B cell (primary cell): Measurements from ENCODE around the gene SYMPK. TPM values are rescaled to one million over a fixed set of nuclear protein-coding genes. Genes with fewer than 3 reads are reported as not detected.

ENCODE experiments used
- ATAC-seq: fragments of 200-7000 bp; cut with Tn5 transposase; one replicate; pipeline ENCODE4 v1.10.0; 2021; ENCODE audit warnings: low read depth, mild to moderate bottlenecking, moderate number of reproducible peaks, moderate library complexity
- CTCF ChIA-PET: fragments of 350-600 bp; sonication (Branson Sonifier 250); formaldehyde crosslinking; loops from one replicate; lab custom pipeline; 2021; ENCODE audit warnings: antibody characterized with exemption, inconsistent platforms; lab: Charles Lee
- POLR2A ChIA-PET: fragments of 350-600 bp; sonication (Branson Sonifier 250); formaldehyde crosslinking; loops from one replicate; lab custom pipeline; 2021; ENCODE audit warnings: antibody characterized with exemption; lab: Charles Lee
- DNase-seq: peaks from one replicate; pipeline ENCODE4 v3.0.0; 2013
- H2AFZ ChIP-seq: 2 replicates; pipeline ENCODE4 v1.6.1; 2012; ENCODE audit warnings: mild to moderate bottlenecking, low read depth, low read length; ENCODE audit not compliant: insufficient read depth, poor library complexity, severe bottlenecking
- H3K27ac ChIP-seq, 2 donors: 1 replicate in 1 of 2; 2 replicates in 1 of 2; pipeline ENCODE4 v1.5.1; 2012 to 2013; ENCODE audit warnings: low read length in 2 of 2, mild to moderate bottlenecking in 2 of 2, moderate library complexity in 1 of 2
- H3K27me3 ChIP-seq, 4 experiments: fragments of 200-600 bp in 1 of 4; sonication (generic) in 1 of 4; replicated peaks in 1 of 4; 1 replicate in 2 of 4; 2 replicates in 2 of 4; pipeline versions ENCODE4 v1.6.1 to v1.7.0; 2013 to 2016; ENCODE audit warnings: low read length in 3 of 4, mild to moderate bottlenecking in 2 of 4, mixed read lengths in 1 of 4, moderate library complexity in 1 of 4; ENCODE audit not compliant: insufficient read depth in 4 of 4, control insufficient read depth in 3 of 4; ENCODE audit errors: control extremely low read depth in 1 of 4
- H3K36me3 ChIP-seq, 2 experiments: replicated peaks in 1 of 2; 1 replicate in 1 of 2; 2 replicates in 1 of 2; pipeline versions ENCODE4 v1.6.1 to v1.7.1; 2013; ENCODE audit warnings: low read length in 1 of 2; ENCODE audit not compliant: insufficient read depth in 2 of 2, control insufficient read depth in 1 of 2; ENCODE audit errors: control extremely low read depth in 1 of 2, extremely low read depth in 1 of 2
- H3K4me1 ChIP-seq, 2 donors: fragments of 200-600 bp in 1 of 2; sonication (generic) in 1 of 2; 1 replicate in 1 of 2; 2 replicates in 1 of 2; pipeline versions ENCODE4 v1.5.1 to v1.6.1; 2013 to 2017; ENCODE audit warnings: low read length in 2 of 2; ENCODE audit not compliant: control insufficient read depth in 2 of 2, insufficient read depth in 2 of 2
- H3K4me2 ChIP-seq: replicated peaks from 2 replicates; pipeline ENCODE3; 2012; ENCODE audit warnings: mild to moderate bottlenecking, low read depth, low read length; ENCODE audit not compliant: poor library complexity, severe bottlenecking
- H3K4me3 ChIP-seq, 5 experiments: fragments of 200-600 bp in 1 of 5; sonication (generic) in 1 of 5; 1 replicate in 3 of 5; 2 replicates in 2 of 5; pipeline versions ENCODE4 v1.5.1 to v1.7.0; 2011 to 2016; ENCODE audit warnings: low read length in 4 of 5, mild to moderate bottlenecking in 4 of 5, low read depth in 2 of 5, control low read depth in 1 of 5, moderate library complexity in 1 of 5; ENCODE audit not compliant: insufficient read depth in 1 of 5; ENCODE audit errors: control extremely low read depth in 1 of 5, extremely low read depth in 1 of 5
- H3K79me2 ChIP-seq: fragments of 200-600 bp; sonication (generic); one replicate; pipeline ENCODE4 v1.6.0; 2016; ENCODE audit warnings: low read length; ENCODE audit not compliant: control insufficient read depth, insufficient read depth
- H3K9ac ChIP-seq: fragments of 200-600 bp; sonication (generic); 2 replicates; pipeline ENCODE4 v1.6.1; 2017; ENCODE audit warnings: mild to moderate bottlenecking, low read length, moderate library complexity
- H3K9me3 ChIP-seq, 3 donors: one replicate each; pipeline versions ENCODE4 v1.6.1 to v1.7.1; 2013; ENCODE audit warnings: low read length in 2 of 3; ENCODE audit not compliant: control insufficient read depth in 2 of 3, insufficient read depth in 1 of 3; ENCODE audit errors: control extremely low read depth in 1 of 3
- H4K20me1 ChIP-seq: 2 replicates; pipeline ENCODE4 v1.6.0; 2012; ENCODE audit warnings: mild to moderate bottlenecking, low read length; ENCODE audit not compliant: insufficient read depth, control insufficient read depth, poor library complexity, severe bottlenecking
- H3K27ac Mint-ChIP-seq: one replicate; pipeline ENCODE4 v1.8.0; 2021; ENCODE audit warnings: mixed read lengths
- H3K27me3 Mint-ChIP-seq: one replicate; pipeline ENCODE4 v1.8.0; 2021; ENCODE audit warnings: mixed read lengths
- H3K4me1 Mint-ChIP-seq: one replicate; pipeline ENCODE4 v1.8.0; 2021; ENCODE audit warnings: mixed read lengths
- H3K4me3 Mint-ChIP-seq: one replicate; pipeline ENCODE4 v1.8.0; 2021; ENCODE audit warnings: mixed read lengths
- H3K9me3 Mint-ChIP-seq: one replicate; pipeline ENCODE4 v1.8.0; 2022; ENCODE audit warnings: mixed read lengths; ENCODE audit not compliant: insufficient read depth
- CTCF ChIP-seq: fragments of 200-600 bp; IDR thresholded peaks from one replicate; pipeline ENCODE4 v1.8.0; 2022; ENCODE audit warnings: antibody characterized with exemption, mild to moderate bottlenecking
- EZH2 ChIP-seq: IDR thresholded peaks from 2 replicates; pipeline ENCODE4 v1.6.1; 2012; ENCODE audit warnings: borderline replicate concordance, low read depth, mild to moderate bottlenecking, moderate library complexity, low read length; ENCODE audit not compliant: insufficient read depth, poor library complexity, severe bottlenecking
- WGBS: methylation state at CpG from one replicate; pipeline ENCODE4 v1.1.5; 2013; ENCODE audit warnings: missing lambda C conversion rate; ENCODE audit not compliant: insufficient coverage; 5-methylcytosine and 5-hydroxymethylcytosine counted together
- intact Hi-C: fragments of 100-400 bp; cut with micrococcal nuclease; formaldehyde crosslinking; loops from one replicate; pipeline ENCODE4 v1.10.0; 2022
- polyA plus RNA-seq: library from polyadenylated mRNA; depleted of rRNA; stranded (reverse); fragments of >200 nt; gene quantifications from 2 replicates; pipeline ENCODE4 v1.2.3, GENCODE V29; 2012
- total RNA-seq, 2 donors: library from RNA; stranded (reverse); fragments of 120-200 nt in 1 of 2; gene quantifications; 1 replicate in 1 of 2; 2 replicates in 1 of 2; pipeline versions ENCODE4 v1.2.3 to v1.2.4, GENCODE V29; 2013 to 2022

SYMPK gene
- total and polyA plus RNA-seq, 2 donors (not counting 1 experiment from before 2014, with no cell fraction given): 119 to 138 TPM

- WGBS: 97% methylated on average over 8 of the region's 9 CpGs
- Histone ChIP-seq H3K36me3 (peaks cover 3 to 6% of the 10 kb centered on the region in 2 experiments), H2AFZ (no peak overlapping the region), H3K4me3 (no peak overlapping the region), H3K79me2 (peaks cover 5% of the 10 kb centered on the region), H3K27ac (no peak overlapping the region), H3K4me1 (peaks cover 8 to 16% of the 10 kb centered on the region in 2 donors), H3K9ac (no peak overlapping the region), H3K27me3 (no peaks in the 10 kb centered on the region), H4K20me1 (no peaks in the 10 kb centered on the region), H3K4me2 (no peak overlapping the region), H3K9me3 (no peaks in the 10 kb centered on the region)
- CTCF ChIA-PET: no interaction called here
- H3K4me1 Mint-ChIP-seq: peaks cover 22% of the 10 kb centered on the region
- no peak overlapping the region for H3K4me3 Mint-ChIP-seq
- TF ChIP-seq EZH2 (no peak), CTCF (no peak)
- POLR2A ChIA-PET: no interaction called here
- no peak overlapping the region for H3K27ac Mint-ChIP-seq
- H3K9me3 Mint-ChIP-seq: no peaks in the 10 kb centered on the region
- no peak for DNase-seq
- no peaks in the 10 kb centered on the region for H3K27me3 Mint-ChIP-seq
- intact Hi-C loops: no loop called here
- no peak for ATAC-seq
Observed at GRCh38 chr19:45895519-45895972, 32.6 kb upstream of the SYMPK start.

GRCh38 chr19:45890877-45891276 is 27.9 kb upstream of the SYMPK start:
- TF ChIP-seq EZH2 (no peak), CTCF (no peak)
- POLR2A ChIA-PET: interaction anchor here (0.6 to 1.1 kb wide), 2 partner anchors 12 to 32 kb away, joined by 3 to 6 read pairs; no protein-coding TSS in a partner anchor
- Histone ChIP-seq H3K9ac (no peak overlapping the region), H3K36me3 (peaks cover 0 to 2% of the 10 kb centered on the region in 2 experiments), H3K4me3 (no peak overlapping the region), H3K79me2 (no peaks in the 10 kb centered on the region), H3K27ac (no peak overlapping the region), H3K4me2 (no peak overlapping the region), H2AFZ (no peak overlapping the region), H3K27me3 (no peaks in the 10 kb centered on the region), H4K20me1 (no peaks in the 10 kb centered on the region), H3K4me1 (peaks cover 4 to 12% of the 10 kb centered on the region in 2 donors), H3K9me3 (peaks cover 0 to 2% (median 0%) of the 10 kb centered on the region in 3 donors)
- intact Hi-C loops: no loop called here
- ATAC-seq (no peak), DNase-seq (no peak)
- no peak overlapping the region for H3K4me3 Mint-ChIP-seq
- no peaks in the 10 kb centered on the region for H3K9me3 Mint-ChIP-seq
- 95% methylated on average over 16 of the region's 17 CpGs for WGBS
- H3K27me3 Mint-ChIP-seq: no peaks in the 10 kb centered on the region
- peaks cover 16% of the 10 kb centered on the region for H3K4me1 Mint-ChIP-seq
- no peak overlapping the region for H3K27ac Mint-ChIP-seq
- CTCF ChIA-PET: no interaction called here
